ENCODE results near the gene COPS7A.

COPS7A gene

GRCh38 chr12:6771091-6771495 lies 47.2 kb downstream of the COPS7A start:
- DNase-seq = no peak

- DNase-seq = no peak
Measured at GRCh38 chr12:6771509-6772330, 47.9 kb downstream of the COPS7A start.

GRCh38 chr12:6772331-6772695 lies 48.5 kb downstream of the COPS7A start, which contains the start of gene LAG3:
LAG3 (plus strand) TSS chr12:6772520; CDS start chr12:6772853, 333 bp downstream.
- DNase-seq = no peak

GRCh38 chr12:6772726-6773589 lies 49.1 kb downstream of the COPS7A start:
- DNase-seq = no peak

GRCh38 chr12:6773590-6774351 lies 49.9 kb downstream of the COPS7A start:
- no peak for DNase-seq

GRCh38 chr12:6774499-6775062 lies 50.7 kb downstream of the COPS7A start:
- DNase-seq = no peak

- no peak for DNase-seq
Measured at GRCh38 chr12:6775185-6776174, 51.6 kb downstream of the COPS7A start.

GRCh38 chr12:6777386-6777785 lies 53.5 kb downstream of the COPS7A start:
- DNase-seq = no peak

- DNase-seq = no peak
Measured at GRCh38 chr12:6778217-6778573, 54.3 kb downstream of the COPS7A start.

- peak; percentile 54 for DNase-seq
Measured at GRCh38 chr12:6778574-6779550, 55.0 kb downstream of the COPS7A start.

GRCh38 chr12:6779708-6780432 lies 56.0 kb downstream of the COPS7A start:
- DNase-seq = no peak

GRCh38 chr12:6780573-6780972 lies 56.7 kb downstream of the COPS7A start:
- no peak for DNase-seq
